GM10847 (cell line): Measurements from ENCODE around the gene GAD1.

ENCODE experiments used
- POLR2A ChIP-seq: IDR thresholded peaks from 2 replicates; pipeline ENCODE4 v1.6.1; 2011; ENCODE audit not compliant: insufficient read length; ENCODE audit errors: extremely low read depth

Gene GAD1

GRCh38 chr2:170850251-170850650 lies 33.6 kb downstream of the GAD1 start:
- TF ChIP-seq POLR2A, result no peak

- no peak for TF ChIP-seq POLR2A
Measured at GRCh38 chr2:170851635-170852034, 34.9 kb downstream of the GAD1 start.

GRCh38 chr2:170856066-170856465 lies 39.4 kb downstream of the GAD1 start:
- TF ChIP-seq POLR2A, result no peak

DNA sequence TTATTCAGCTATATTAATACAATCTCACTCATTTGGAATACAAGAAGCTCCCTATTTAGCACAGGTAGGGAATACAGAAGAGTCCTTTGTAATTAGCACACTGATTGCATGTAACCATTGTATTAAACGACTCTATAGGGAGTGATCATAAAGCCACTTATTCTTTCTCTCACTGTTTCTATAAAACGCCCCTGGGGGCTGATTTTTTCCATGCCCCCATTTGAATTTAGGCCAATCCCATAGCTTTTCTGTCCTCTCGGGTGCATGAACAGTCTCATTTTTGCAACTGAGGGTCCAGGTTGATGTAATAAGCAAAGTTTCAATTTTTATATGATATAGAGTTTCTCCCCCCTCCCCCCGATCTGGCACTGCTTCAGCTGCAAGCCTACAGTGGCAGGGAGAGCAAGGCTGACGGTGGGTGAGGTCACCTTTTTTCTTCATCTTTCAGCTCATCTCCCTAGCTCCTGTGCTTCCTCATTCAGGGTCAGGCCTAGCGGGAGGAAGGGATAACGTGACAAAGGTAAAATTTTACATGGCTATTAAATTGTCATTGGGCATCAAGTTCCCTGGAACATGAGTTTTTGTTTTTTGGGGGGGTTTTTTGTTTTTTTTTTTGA lies 45.7 kb downstream of the GAD1 start:
- no peak for TF ChIP-seq POLR2A

DNA sequence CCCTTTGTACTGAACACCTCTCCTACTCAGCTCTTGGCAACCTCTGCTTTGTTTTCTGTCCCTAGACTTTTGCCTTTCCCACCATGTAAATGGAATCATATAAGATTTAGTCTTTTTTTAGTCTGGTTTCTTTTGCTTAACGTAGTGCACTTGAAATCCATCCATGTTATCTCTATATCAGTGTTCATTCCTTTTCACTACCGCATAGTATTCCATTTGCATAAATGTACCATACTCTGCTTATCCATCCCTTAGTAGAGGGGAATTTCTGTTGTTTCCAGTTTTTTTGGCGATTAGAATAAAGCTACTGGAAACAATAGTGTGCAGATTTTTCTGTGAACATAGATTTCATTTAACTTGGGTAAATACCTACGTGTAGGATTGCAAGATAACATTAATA lies 46.4 kb downstream of the GAD1 start:
- no peak for TF ChIP-seq POLR2A

GRCh38 chr2:170869036-170869435 lies 52.3 kb downstream of the GAD1 start:
- no peak for TF ChIP-seq POLR2A

- no peak for TF ChIP-seq POLR2A
Measured at GRCh38 chr2:170869461-170869860, 52.8 kb downstream of the GAD1 start.

GRCh38 chr2:170873035-170873692 lies 56.5 kb downstream of the GAD1 start:
- TF ChIP-seq POLR2A, result no peak

GRCh38 chr2:170878066-170878465 lies 61.4 kb downstream of the GAD1 start:
- TF ChIP-seq POLR2A, result no peak

GRCh38 chr2:170878505-170878904 lies 61.8 kb downstream of the GAD1 start:
- no peak for TF ChIP-seq POLR2A

GRCh38 chr2:170881840-170882239 lies 65.2 kb downstream of the GAD1 start:
- no peak for TF ChIP-seq POLR2A

- no peak for TF ChIP-seq POLR2A
Measured at GRCh38 chr2:170882758-170883157, 66.1 kb downstream of the GAD1 start.

DNA sequence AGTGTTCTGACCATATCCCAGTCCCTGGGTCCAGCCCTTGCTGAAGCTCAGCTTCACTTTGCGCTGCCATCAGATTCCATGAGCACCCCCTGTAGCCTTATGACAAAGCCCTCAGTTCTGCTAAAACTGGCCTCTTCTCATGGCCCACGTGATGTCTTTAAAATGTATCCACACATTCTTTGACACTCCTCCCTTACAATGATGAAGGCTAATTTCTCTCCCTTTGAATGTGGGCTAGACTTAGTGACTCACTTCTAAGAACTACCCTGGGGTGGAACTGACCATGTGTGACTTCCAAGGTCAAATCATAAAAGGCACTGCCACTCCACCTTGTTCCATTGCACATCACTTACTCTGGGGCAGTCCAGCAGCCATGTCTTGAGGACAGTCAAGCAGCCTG lies 67.0 kb downstream of the GAD1 start:
- no peak for TF ChIP-seq POLR2A

- TF ChIP-seq POLR2A, result no peak
Measured at GRCh38 chr2:170885130-170885791, 68.6 kb downstream of the GAD1 start.

DNA sequence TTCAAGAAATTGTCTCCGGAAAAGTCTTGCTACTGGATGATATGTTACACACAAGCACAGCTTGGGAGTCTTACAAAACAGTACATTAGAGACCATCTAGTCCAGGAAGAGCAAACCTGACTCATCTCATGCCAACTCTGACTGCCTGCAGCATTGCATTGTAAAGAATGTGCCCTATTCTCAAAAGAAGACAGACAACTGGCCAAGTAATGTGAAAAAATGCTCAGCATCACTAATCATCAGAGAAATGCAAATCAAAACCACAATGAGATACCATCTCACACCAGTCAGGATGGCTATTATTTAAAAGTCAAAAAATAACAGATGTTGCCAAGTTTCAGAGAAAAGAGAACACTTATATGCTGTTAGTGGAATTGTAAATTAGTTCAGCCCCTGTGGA lies 69.7 kb downstream of the GAD1 start:
- no peak for TF ChIP-seq POLR2A

- TF ChIP-seq POLR2A, result no peak
Measured at GRCh38 chr2:170887496-170887895, 70.8 kb downstream of the GAD1 start.
